Adipose tissue (tissue), 3 donors: ENCODE data around the gene EMSY. TPM values are rescaled to one million over a fixed set of nuclear protein-coding genes. Genes with fewer than 3 reads are reported as not detected.

Experiments
- H3K27ac ChIP-seq: one replicate; pipeline ENCODE4 v1.5.1; 2013; ENCODE audit warnings: low read depth, low read length
- WGBS, 3 donors: extraction: QIAGEN DNeasy Blood & Tissue Kit; methylation state at CpG; one replicate each; pipeline ENCODE4 v1.1.7; 2013; 5-methylcytosine and 5-hydroxymethylcytosine counted together
- polyA plus RNA-seq, 3 donors: library from polyadenylated mRNA; stranded (reverse); fragments of 200-250 nt; gene quantifications; one replicate each; pipeline ENCODE4 v1.2.3, GENCODE V29; 2013
- donor health status: healthy with polysubstance abuse.
- donor health status: Bipolar disorder and iron deficiency.
- donor health status: healthy.

The EMSY gene
- polyA plus RNA-seq, 3 donors = 3.8 to 7.3 (median 6.7) TPM

- 61 to 94% (median 94%) methylated on average over 3 of the region's 3 CpGs for WGBS, 3 donors
Observed at GRCh38 chr11:76601724-76602123, 156.9 kb downstream of the EMSY start.

GRCh38 chr11:76602431-76602861 is 157.6 kb downstream of the EMSY start:
- WGBS, 3 donors = 24 to 58% (median 27%) methylated on average over 8 of the region's 8 CpGs
- H3K27ac ChIP-seq = no peak overlapping the region

More at GRCh38 chr11:76601724-76602123, 156.9 kb downstream of the EMSY start:
- no peak overlapping the region for H3K27ac ChIP-seq

Other genes starting within 250 kb of the EMSY start
- 10 to 100 TPM in 2 of 3 donors, 1 to 10 TPM in 1; 8.3 to 32.8 (median 16.5) TPM for gene WNT11, start 238.5 kb upstream of the EMSY start, polyA plus RNA-seq
- gene THAP12, start 63.9 kb upstream of the EMSY start, polyA plus RNA-seq = 10 to 100 TPM; 15.2 to 43.6 (median 24.0) TPM
- 1 to 10 TPM in 1 of 3 donors, under 1 TPM in 2; 0.34 to 2.4 (median 0.37) TPM for gene GVQW3, start 63.7 kb upstream of the EMSY start, polyA plus RNA-seq
- gene LRRC32, start 225.7 kb downstream of the EMSY start, polyA plus RNA-seq = 100 to 1,000 TPM in 1 of 3 donors, 10 to 100 TPM in 2; 15.5 to 101 (median 99.7) TPM